Activated CD4-positive, alpha-beta T cell treated with anti-CD3 and anti-CD28 coated beads for 36 hours (primary cell): Measurements from ENCODE around the gene KIFC3. TPM values are rescaled to one million over a fixed set of nuclear protein-coding genes. Genes with fewer than 3 reads are reported as not detected.
"Not testable (repeated sequence)": the region's sequence is repeated elsewhere in the genome, so short reads cannot be mapped to it uniquely, and the experiment has no call there.

Experiments
- ATAC-seq: fragments of 200-7000 bp; cut with Tn5 transposase; one replicate; pipeline ENCODE4 v1.10.0; 2021; ENCODE audit warnings: mild to moderate bottlenecking, moderate library complexity
- CTCF ChIA-PET: fragments of 350-600 bp; sonication (Branson Sonifier 250); formaldehyde crosslinking; loops from one replicate; lab custom pipeline; 2021; ENCODE audit warnings: antibody characterized with exemption; lab: Charles Lee
- POLR2A ChIA-PET: fragments of 350-600 bp; sonication (Branson Sonifier 250); formaldehyde crosslinking; loops from one replicate; lab custom pipeline; 2021; ENCODE audit warnings: antibody characterized with exemption, inconsistent platforms; lab: Charles Lee
- DNase-seq: peaks from one replicate; pipeline ENCODE4 v3.0.0-alpha.2; 2020
- H3K27ac Mint-ChIP-seq: one replicate; pipeline ENCODE4 v1.8.0; 2021; ENCODE audit warnings: mixed read lengths
- H3K27me3 Mint-ChIP-seq: one replicate; pipeline ENCODE4 v1.8.0; 2021; ENCODE audit warnings: mixed read lengths
- H3K36me3 Mint-ChIP-seq: one replicate; pipeline ENCODE4 v1.8.0; 2021; ENCODE audit warnings: low read depth, mixed read lengths
- H3K4me1 Mint-ChIP-seq: one replicate; pipeline ENCODE4 v1.8.0; 2021; ENCODE audit warnings: mixed read lengths
- H3K4me3 Mint-ChIP-seq: one replicate; pipeline ENCODE4 v1.8.0; 2021; ENCODE audit warnings: mild to moderate bottlenecking, moderate library complexity, mixed read lengths
- H3K9me3 Mint-ChIP-seq: one replicate; pipeline ENCODE4 v1.8.0; 2021; ENCODE audit warnings: low read depth, mixed read lengths
- intact Hi-C, 2 experiments: fragments of 100-400 bp; cut with DNase I in 1 of 2; cut with micrococcal nuclease in 1 of 2; formaldehyde crosslinking; loops; one replicate each; pipeline versions ENCODE4 v1.14.2 to v1.15.1; 2022 to 2024; cut with DNase I, micrococcal nuclease
- total RNA-seq, 2 experiments: library from RNA; stranded (reverse); gene quantifications; one replicate each; pipeline ENCODE4 v1.2.3, GENCODE V29; 2021

Gene KIFC3
- total RNA-seq: under 1 TPM; 0.32 to 0.66 TPM

DNA sequence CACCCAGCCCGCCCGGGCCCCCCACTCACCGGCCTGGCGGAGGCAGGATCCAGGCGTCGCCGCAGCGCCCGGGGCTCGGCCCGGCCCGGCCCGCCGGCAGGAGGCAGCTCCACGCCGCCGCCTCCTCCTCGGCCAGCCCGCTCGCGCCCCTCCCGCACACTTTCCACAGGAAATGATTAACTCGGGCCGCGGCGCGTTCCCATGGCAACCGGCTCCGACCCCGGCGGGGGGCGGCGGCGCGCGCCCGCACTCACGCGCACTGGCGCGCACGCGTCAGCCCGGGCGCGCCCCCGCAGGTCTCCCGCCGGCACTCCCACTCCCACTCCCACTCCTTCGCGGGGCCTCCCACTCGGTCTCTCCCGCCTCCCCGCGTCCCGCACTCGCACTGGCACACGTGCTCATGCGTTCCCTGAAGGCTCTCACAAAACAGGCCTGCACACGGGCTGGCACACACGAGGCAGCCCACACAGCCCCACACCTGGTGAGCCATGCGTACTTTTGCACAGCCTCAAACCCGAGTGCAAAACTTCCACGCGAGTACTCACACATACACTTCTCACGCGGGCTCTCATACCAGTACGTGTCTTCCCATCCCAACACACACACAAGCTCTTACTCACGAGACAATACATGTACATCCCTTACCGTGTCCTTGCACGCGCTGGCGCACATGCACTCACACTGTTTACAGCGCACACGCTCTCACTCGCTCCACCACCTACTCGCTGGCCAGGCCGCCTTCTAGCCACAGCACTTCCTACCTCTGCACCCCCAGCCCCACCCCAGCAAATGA, at the start of gene KIFC3:
Gene KIFC3 (minus strand): TSS at position 151 of the 793 bp plus-strand sequence. CDS start 4,248 bp downstream, outside the sequence.
- peaks cover 27% of the 10 kb centered on the region for H3K27me3 Mint-ChIP-seq
- no peaks in the 10 kb centered on the region for H3K9me3 Mint-ChIP-seq
- H3K4me1 Mint-ChIP-seq: peaks cover 18% of the 10 kb centered on the region
- ChIA-PET CTCF (no interaction called here), POLR2A (no interaction called here)
- ATAC-seq (peak; percentile 83), DNase-seq (peak; percentile 86)
- peak within 1 kb of the TSS; percentile 63 for H3K4me3 Mint-ChIP-seq
- H3K36me3 Mint-ChIP-seq: no peaks in the 10 kb centered on the region
- intact Hi-C loops: loop anchor here (1.0 to 10.0 kb wide), 4 partner anchors 8 to 198 kb away; partner anchors contain the start of genes KATNB1 (in 1 of the 2), USB1 (in 1 of the 2) and ZNF319 (in 1 of the 2)
- peak within 1 kb of the TSS; percentile 23 for H3K27ac Mint-ChIP-seq

- POLR2A ChIA-PET: interaction anchor here (0.6 kb wide), 1 partner anchor 94 kb away, joined by 3 read pairs; no protein-coding TSS in a partner anchor
- ATAC-seq (no peak), DNase-seq (no peak)
- Mint-ChIP-seq H3K4me1 (peaks cover 5% of the 10 kb centered on the region), H3K9me3 (no peaks in the 10 kb centered on the region), H3K27ac (no peak overlapping the region), H3K36me3 (no peaks in the 10 kb centered on the region), H3K4me3 (no peak overlapping the region), H3K27me3 (no peaks in the 10 kb centered on the region)
- CTCF ChIA-PET: interaction anchor here (0.7 to 0.8 kb wide), 2 partner anchors 14 to 271 kb away, joined by 3 to 4 read pairs; no protein-coding TSS in a partner anchor
- intact Hi-C loops: no loop called here
Measured at GRCh38 chr16:57848181-57848580, 45.9 kb upstream of the KIFC3 start.

GRCh38 chr16:57846931-57847330, 44.6 kb upstream of the KIFC3 start:
- CTCF ChIA-PET, intact Hi-C loops, H3K36me3 Mint-ChIP-seq: not testable (repeated sequence)

GRCh38 chr16:57846078-57846697, 43.9 kb upstream of the KIFC3 start:
- no peak overlapping the region for H3K4me3 Mint-ChIP-seq
- ChIA-PET CTCF (no interaction called here), POLR2A (interaction anchor here (0.6 kb wide), 1 partner anchor 207 kb away, joined by 5 read pairs; no protein-coding TSS in a partner anchor)
- intact Hi-C loops: no loop called here
- DNase-seq (no peak), ATAC-seq (no peak)
- H3K27ac Mint-ChIP-seq: no peak overlapping the region
- peaks cover 5% of the 10 kb centered on the region for H3K4me1 Mint-ChIP-seq
- no peaks in the 10 kb centered on the region for H3K27me3 Mint-ChIP-seq
- no peaks in the 10 kb centered on the region for H3K9me3 Mint-ChIP-seq
- no peaks in the 10 kb centered on the region for H3K36me3 Mint-ChIP-seq

More at GRCh38 chr16:57846931-57847330, 44.6 kb upstream of the KIFC3 start:
- not testable (repeated sequence) for ATAC-seq, H3K27ac Mint-ChIP-seq, H3K4me1 Mint-ChIP-seq, DNase-seq, H3K4me3 Mint-ChIP-seq, H3K9me3 Mint-ChIP-seq, H3K27me3 Mint-ChIP-seq
- POLR2A ChIA-PET: interaction anchor here (0.6 kb wide), 1 partner anchor 208 kb away, joined by 5 read pairs; no protein-coding TSS in a partner anchor

GRCh38 chr16:57845115-57845514, 42.8 kb upstream of the KIFC3 start:
- DNase-seq (no peak), ATAC-seq (no peak)
- CTCF ChIA-PET: interaction anchor here (0.6 kb wide), 1 partner anchor 14 kb away, joined by 4 read pairs; no protein-coding TSS in a partner anchor
- Mint-ChIP-seq H3K36me3 (no peaks in the 10 kb centered on the region), H3K4me3 (no peak overlapping the region), H3K27ac (no peak overlapping the region), H3K9me3 (no peaks in the 10 kb centered on the region), H3K27me3 (no peaks in the 10 kb centered on the region), H3K4me1 (peaks cover 5% of the 10 kb centered on the region)
- intact Hi-C loops: no loop called here
- POLR2A ChIA-PET: no interaction called here

GRCh38 chr16:57844416-57845030, 42.2 kb upstream of the KIFC3 start:
- intact Hi-C loops: no loop called here
- Mint-ChIP-seq H3K27ac (no peak overlapping the region), H3K4me1 (peaks cover 5% of the 10 kb centered on the region), H3K27me3 (no peaks in the 10 kb centered on the region), H3K36me3 (no peaks in the 10 kb centered on the region), H3K9me3 (no peaks in the 10 kb centered on the region), H3K4me3 (no peak overlapping the region)
- ATAC-seq (no peak), DNase-seq (no peak)
- POLR2A ChIA-PET: no interaction called here
- CTCF ChIA-PET: interaction anchor here (0.6 to 0.7 kb wide), 2 partner anchors 15 to 54 kb away, joined by 3 to 4 read pairs; no protein-coding TSS in a partner anchor

DNA sequence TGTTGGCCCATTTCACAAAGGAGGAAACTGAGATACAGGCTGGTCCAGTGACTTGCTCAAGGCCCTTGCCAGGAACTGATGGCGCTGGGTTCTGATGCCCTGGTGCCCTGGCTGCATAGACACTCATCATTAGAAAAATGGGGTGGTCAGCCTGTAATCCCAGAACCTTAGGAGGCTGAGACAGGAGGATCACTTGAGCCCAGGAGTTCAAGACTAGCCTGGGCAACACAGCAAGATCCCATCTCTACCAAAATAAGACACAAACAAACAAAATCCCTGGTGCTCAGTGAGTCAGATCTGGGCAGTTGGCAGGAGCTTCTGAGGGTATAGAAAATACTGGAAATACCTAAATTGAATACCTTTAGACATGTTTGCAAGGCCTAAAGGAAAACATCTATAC, 41.1 kb upstream of the KIFC3 start:
- no peak for ATAC-seq
- DNase-seq: no peak
- Mint-ChIP-seq H3K4me3 (no peak overlapping the region), H3K27me3 (peaks cover 2% of the 10 kb centered on the region), H3K36me3 (no peaks in the 10 kb centered on the region), H3K4me1 (peaks cover 5% of the 10 kb centered on the region), H3K27ac (no peak overlapping the region), H3K9me3 (no peaks in the 10 kb centered on the region)
- POLR2A ChIA-PET: no interaction called here
- intact Hi-C loops: no loop called here
- CTCF ChIA-PET: no interaction called here

- peaks cover 2% of the 10 kb centered on the region for H3K27me3 Mint-ChIP-seq
- ChIA-PET CTCF (no interaction called here), POLR2A (no interaction called here)
- H3K4me1 Mint-ChIP-seq: peaks cover 5% of the 10 kb centered on the region
- DNase-seq (no peak), ATAC-seq (no peak)
- no peaks in the 10 kb centered on the region for H3K9me3 Mint-ChIP-seq
- no peak overlapping the region for H3K4me3 Mint-ChIP-seq
- intact Hi-C loops: no loop called here
- no peak overlapping the region for H3K27ac Mint-ChIP-seq
- H3K36me3 Mint-ChIP-seq: no peaks in the 10 kb centered on the region
Measured at GRCh38 chr16:57842601-57843000, 40.3 kb upstream of the KIFC3 start.

DNA sequence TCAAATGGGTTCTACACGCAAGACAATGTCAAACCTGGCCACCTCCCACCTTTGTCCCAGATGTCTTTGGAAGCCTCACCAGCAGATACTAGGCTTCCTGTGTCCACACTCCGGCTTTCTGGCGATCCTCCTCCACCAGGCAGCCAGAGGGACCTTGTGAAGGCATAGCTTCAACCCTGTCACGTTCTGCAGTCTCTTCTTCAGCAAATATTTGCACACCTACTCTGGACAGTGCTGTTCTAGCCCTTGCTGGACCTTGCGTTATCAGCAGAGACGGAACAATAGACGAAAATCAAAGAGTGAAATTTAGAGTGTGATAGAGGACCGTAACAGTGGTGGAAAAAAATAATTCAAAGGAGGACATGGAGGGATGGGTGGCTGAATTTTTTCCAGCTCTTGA, 38.5 kb upstream of the KIFC3 start:
- intact Hi-C loops: no loop called here
- CTCF ChIA-PET: interaction anchor here (0.7 kb wide), 1 partner anchor 66 kb away, joined by 4 read pairs; no protein-coding TSS in a partner anchor
- POLR2A ChIA-PET: no interaction called here
- H3K4me1 Mint-ChIP-seq: peaks cover 5% of the 10 kb centered on the region
- H3K27me3 Mint-ChIP-seq: peaks cover 2% of the 10 kb centered on the region
- no peaks in the 10 kb centered on the region for H3K9me3 Mint-ChIP-seq
- H3K27ac Mint-ChIP-seq: no peak overlapping the region
- ATAC-seq (no peak), DNase-seq (no peak)
- no peak overlapping the region for H3K4me3 Mint-ChIP-seq
- H3K36me3 Mint-ChIP-seq: no peaks in the 10 kb centered on the region

- no peak for DNase-seq
- H3K4me3 Mint-ChIP-seq: no peak overlapping the region
- H3K4me1 Mint-ChIP-seq: no peaks in the 10 kb centered on the region
- peaks cover 2% of the 10 kb centered on the region for H3K27me3 Mint-ChIP-seq
- H3K27ac Mint-ChIP-seq: no peak overlapping the region
- no peaks in the 10 kb centered on the region for H3K36me3 Mint-ChIP-seq
- POLR2A ChIA-PET: interaction anchor here (0.7 kb wide), 1 partner anchor 433 kb away, joined by 3 read pairs; no protein-coding TSS in a partner anchor
- no peak for ATAC-seq
- intact Hi-C loops: no loop called here
- CTCF ChIA-PET: no interaction called here
- H3K9me3 Mint-ChIP-seq: no peaks in the 10 kb centered on the region
Measured at GRCh38 chr16:57838161-57838560, 35.9 kb upstream of the KIFC3 start.
